GM21786 (cell line): ENCODE data around the gene CNOT3.
A peak's percentile ranks its signal among the peaks of the same experiment; 100 is the strongest.

Experiments
- ATAC-seq: cut with Tn5 transposase; IDR thresholded peaks from one replicate; pipeline ENCODE4 v1.9.1; 2021; ENCODE audit not compliant: unreplicated experiment

The CNOT3 gene

GRCh38 chr19:54121259-54121658 lies 16.3 kb upstream of the CNOT3 start:
- ATAC-seq: no peak

- ATAC-seq: no peak
Measured at GRCh38 chr19:54123682-54124081, 13.9 kb upstream of the CNOT3 start.

GRCh38 chr19:54124393-54124792 lies 13.2 kb upstream of the CNOT3 start:
- ATAC-seq: no peak

- ATAC-seq: no peak
Measured at GRCh38 chr19:54125713-54126112, 11.8 kb upstream of the CNOT3 start.

- ATAC-seq: no peak
Measured at GRCh38 chr19:54127688-54128440, 9.7 kb upstream of the CNOT3 start.

GRCh38 chr19:54128441-54128725 lies 9.2 kb upstream of the CNOT3 start:
- ATAC-seq: no peak

GRCh38 chr19:54128796-54129616 lies 8.6 kb upstream of the CNOT3 start:
- no peak for ATAC-seq

- no peak for ATAC-seq
Measured at GRCh38 chr19:54129617-54129996, 8.0 kb upstream of the CNOT3 start.

- ATAC-seq: no peak
Measured at GRCh38 chr19:54133312-54133956, 4.1 kb upstream of the CNOT3 start.

- ATAC-seq: no peak
Measured at GRCh38 chr19:54133957-54134590, 3.5 kb upstream of the CNOT3 start.

GRCh38 chr19:54136086-54136863 lies 1.3 kb upstream of the CNOT3 start:
- ATAC-seq: no peak

- ATAC-seq: peak; percentile 80
Measured at GRCh38 chr19:54136864-54137698, 481 bp upstream of the CNOT3 start.

- no peak for ATAC-seq
Measured at GRCh38 chr19:54138489-54139256, 1.1 kb downstream of the CNOT3 start.

- ATAC-seq: no peak
Measured at GRCh38 chr19:54141356-54141755, 3.8 kb downstream of the CNOT3 start.

- no peak for ATAC-seq
Measured at GRCh38 chr19:54142166-54142780, 4.7 kb downstream of the CNOT3 start.

- no peak for ATAC-seq
Measured at GRCh38 chr19:54145541-54146158, 8.1 kb downstream of the CNOT3 start.

- no peak for ATAC-seq
Measured at GRCh38 chr19:54147676-54148075, 10.1 kb downstream of the CNOT3 start.

GRCh38 chr19:54148158-54148557 lies 10.6 kb downstream of the CNOT3 start:
- no peak for ATAC-seq
